K562 (cell line): ENCODE measurements around the gene SLC5A10. TPM values are rescaled to one million over a fixed set of nuclear protein-coding genes. Genes with fewer than 3 reads are reported as not detected.

Experiments
- ATAC-seq: fragments of 200-7000 bp; cut with Tn5 transposase; 3 replicates; pipeline ENCODE4 v1.9.1; 2020; ENCODE audit warnings: moderate library complexity
- BruUV-seq: library from RNA; stranded (reverse); fragments of 400-500 nt; replicated peaks from 2 replicates; lab custom pipeline; 2021; lab: Mats Ljungman, UMichigan
- CTCF ChIA-PET: fragments of 300-600 bp; formaldehyde crosslinking; extraction: SDS; loops from one replicate; lab custom pipeline; 2021; ENCODE audit warnings: low intra/inter-chr PET ratio; lab: Yijun Ruan, JAX
- POLR2A ChIA-PET: fragments of 300-600, 350-650 bp; sonication (Branson Sonifier 250); formaldehyde crosslinking; extraction: SDS; loops from one replicate; lab custom pipeline; 2021; ENCODE audit warnings: antibody characterized with exemption, inconsistent platforms; lab: Yijun Ruan, JAX
- DNase-seq, 4 experiments: peaks; one replicate each; pipeline versions ENCODE4 v3.0.0 to v3.0.0-alpha.2; 2011 to 2018; ENCODE audit warnings: low spot score in 3 of 4, mixed read lengths in 3 of 4; ENCODE audit errors: extremely low read depth in 1 of 4
- FAIRE-seq: peaks from 2 replicates; lab custom pipeline; 2011; peaks lifted over from hg19 to GRCh38; lab: Jason Lieb, UNC
- H2AFZ ChIP-seq: 2 replicates; pipeline ENCODE4 v1.6.0; 2011; ENCODE audit warnings: low read depth, low read length, control low read depth, inconsistent platforms
- H3K27ac ChIP-seq: fragments of 200-600 bp; 3 replicates; pipeline ENCODE4 v1.8.0; 2011; ENCODE audit warnings: low read depth, mild to moderate bottlenecking, control low read depth, inconsistent platforms, low read length, moderate library complexity, mixed read lengths; ENCODE audit errors: extremely low read depth
- H3K27me3 ChIP-seq, 2 experiments: fragments of 300-600 bp in 1 of 2; 2 replicates in 1 of 2; 3 replicates in 1 of 2; pipeline versions ENCODE4 v1.6.0 to v1.8.0; 2011; ENCODE audit warnings: inconsistent platforms in 2 of 2, low read length in 2 of 2, mild to moderate bottlenecking in 1 of 2, mixed read lengths in 1 of 2, moderate library complexity in 1 of 2; ENCODE audit not compliant: control insufficient read depth in 2 of 2, insufficient read depth in 2 of 2
- H3K36me3 ChIP-seq: fragments of 300-600 bp; 3 replicates; pipeline ENCODE4 v1.8.0; 2011; ENCODE audit warnings: mild to moderate bottlenecking, low read length, inconsistent platforms; ENCODE audit not compliant: control insufficient read depth, insufficient read depth
- H3K4me1 ChIP-seq, 2 experiments: fragments of 200-600 bp in 1 of 2; replicated peaks in 1 of 2; 2 replicates in 1 of 2; 3 replicates in 1 of 2; pipeline versions ENCODE4 v1.5.1 to v1.8.0; 2011; ENCODE audit warnings: inconsistent platforms in 2 of 2, low read length in 2 of 2, mild to moderate bottlenecking in 1 of 2, mixed read lengths in 1 of 2, moderate library complexity in 1 of 2; ENCODE audit not compliant: control insufficient read depth in 2 of 2, insufficient read depth in 2 of 2
- H3K4me2 ChIP-seq: 2 replicates; pipeline ENCODE4 v1.6.1; 2011; ENCODE audit warnings: low read length, control low read depth, inconsistent platforms, mixed read lengths; ENCODE audit not compliant: insufficient read depth
- H3K4me3 ChIP-seq: fragments of 200-600 bp; sonication (generic), shearing (Covaris generic); 2 replicates; pipeline ENCODE4 v1.5.1; 2016; ENCODE audit warnings: control low read depth, inconsistent platforms
- H3K79me2 ChIP-seq: fragments of 200-600 bp; 3 replicates; pipeline ENCODE4 v1.8.0; 2011; ENCODE audit warnings: low read length, inconsistent platforms; ENCODE audit not compliant: control insufficient read depth, insufficient read depth
- H3K9ac ChIP-seq, 2 experiments: 2 replicates each; pipeline versions ENCODE4 v1.6.0 to v1.6.1; 2011; ENCODE audit warnings: low read depth in 2 of 2, low read length in 2 of 2, control low read depth in 1 of 2, inconsistent platforms in 1 of 2, mild to moderate bottlenecking in 1 of 2, mixed read lengths in 1 of 2; ENCODE audit not compliant: insufficient read depth in 1 of 2
- H3K9me1 ChIP-seq: one replicate; pipeline ENCODE4 v1.6.0; 2011; ENCODE audit warnings: inconsistent platforms, mild to moderate bottlenecking, low read length, moderate library complexity; ENCODE audit not compliant: control insufficient read depth, insufficient read depth
- H3K9me3 ChIP-seq: replicated peaks from 2 replicates; pipeline ENCODE4 v1.5.1; 2011; ENCODE audit warnings: low read depth, low read length, inconsistent platforms; ENCODE audit not compliant: control insufficient read depth, insufficient read depth
- H4K20me1 ChIP-seq: replicated peaks from 2 replicates; pipeline ENCODE4 v1.6.1; 2011; ENCODE audit warnings: low read length, inconsistent platforms, mixed read lengths; ENCODE audit not compliant: control insufficient read depth, insufficient read depth
- BRCA1 ChIP-seq, 2 experiments: fragments of 450-650 bp in 1 of 2; sonication (generic) in 1 of 2; formaldehyde crosslinking in 1 of 2; IDR thresholded peaks; 2 replicates each; pipeline versions ENCODE4 v1.5.0 to v1.6.1; 2017 to 2020; ENCODE audit warnings: mild to moderate bottlenecking in 1 of 2, missing genetic modification reagents in 1 of 2
- POLR2H ChIP-seq: IDR thresholded peaks from 2 replicates; pipeline ENCODE4 v1.6.1; 2016; ENCODE audit warnings: missing genetic modification characterization, low read depth, mild to moderate bottlenecking, control low read depth, missing compliant biosample characterization, moderate library complexity
- ZBTB49 ChIP-seq: sonication (generic); formaldehyde crosslinking; IDR thresholded peaks from 2 replicates; pipeline ENCODE4 v1.8.0; 2022; ENCODE audit warnings: missing genetic modification reagents, mild to moderate bottlenecking, borderline replicate concordance
- WGBS: fragments of 100-300 bp; shearing (Covaris generic); methylation state at CpG from one replicate; pipeline ENCODE4 v1.1.6; 2016; ENCODE audit warnings: low coverage, mixed read lengths; ENCODE audit not compliant: insufficient coverage; ENCODE audit errors: missing lambda C conversion rate; 5-methylcytosine and 5-hydroxymethylcytosine counted together
- in situ Hi-C: fragments of 300-500 bp; cut with MboI; formaldehyde crosslinking; loops from 4 replicates; pipeline ENCODE4 v1.15.0; 2018; ENCODE audit warnings: inconsistent platforms, mixed read lengths
- intact Hi-C: fragments of 100-400 bp; cut with micrococcal nuclease; formaldehyde crosslinking; loops from 2 replicates; pipeline ENCODE4 v1.14.2; 2022
- polyA plus RNA-seq, 8 experiments: library from polyadenylated mRNA; depleted of rRNA in 4 of 8; stranded (reverse) in 5 of 8; unstranded in 3 of 8; fragments of >200 nt; fragmentation: Nextera tagmentation in 2 of 8; fragmentation: Illumina TruSeq in 1 of 8; extraction: Ambion mirVana in 2 of 8; extraction: Trizol in 1 of 8; gene quantifications; 2 replicates each; pipeline versions ENCODE4 v1.2.1 to v1.2.3, GENCODE V29; 2011 to 2014; ENCODE audit warnings: inconsistent platforms in 1 of 8, missing spikeins in 1 of 8
- total RNA-seq, 7 experiments: library from RNA; depleted of rRNA in 6 of 7; stranded (reverse); fragments of >200 nt in 6 of 7; fragmentation: Illumina TruSeq in 2 of 7; extraction: Trizol in 2 of 7; gene quantifications; 2 replicates each; pipeline versions ENCODE4 v1.2.1 to v1.2.3, GENCODE V29; 2011 to 2021; ENCODE audit warnings: low replicate concordance in 1 of 7

Gene SLC5A10
- total and polyA plus RNA-seq, 9 of the 15 experiments (the other 6 are each of a cell fraction or from before 2014, with no cell fraction given) = 0.03 to 0.09 (median 0.03) TPM; not detected in 5

GRCh38 chr17:19016297-19016696 is 64.3 kb downstream of the SLC5A10 start (continued):
- TF ChIP-seq ZBTB49 (CRISPR knock-in tag) = no peak
- TF ChIP-seq BRCA1 (IDR thresholded peaks at IDR 0.05) = no peak
- no peak for TF ChIP-seq BRCA1 (CRISPR knock-in tag; IDR thresholded peaks at IDR 0.05)

GRCh38 chr17:19016881-19017280 is 64.9 kb downstream of the SLC5A10 start:
- H3K9me1 ChIP-seq = no peaks in the 10 kb centered on the region
- H3K79me2 ChIP-seq = no peaks in the 10 kb centered on the region
- no peak for DNase-seq
- no peaks in the 10 kb centered on the region for H3K9me3 ChIP-seq
- ChIA-PET POLR2A (no interaction called here), CTCF (no interaction called here)
- H3K4me1 ChIP-seq = peaks cover 6 to 36% of the 10 kb centered on the region in 2 experiments; a peak in 4 of 5 replicates
- no peak for FAIRE-seq
- H3K4me2 ChIP-seq = no peak overlapping the region
- in situ Hi-C loops (loop anchor here (5.0 kb wide), 1 partner anchor 40 kb away; no protein-coding TSS in a partner anchor), intact Hi-C loops (no loop called here)
- no peaks in the 10 kb centered on the region for H3K27me3 ChIP-seq
- no peaks in the 10 kb centered on the region for H3K36me3 ChIP-seq
- no peak overlapping the region for H3K9ac ChIP-seq
- WGBS = 24% methylated on average over 3 of the region's 7 CpGs
- no peak overlapping the region for H3K4me3 ChIP-seq
- ATAC-seq = no peak
- no peak overlapping the region for H2AFZ ChIP-seq
- no peak for TF ChIP-seq POLR2H (tag)
- no peak overlapping the region for H3K27ac ChIP-seq
- no peaks in the 10 kb centered on the region for H4K20me1 ChIP-seq
- BruUV-seq = no TSS peak
